RWPE2 (cell line): ENCODE results near the gene CDC6.

ENCODE experiments used
- ATAC-seq: fragments of 200-7000 bp; cut with Tn5 transposase; 3 replicates; pipeline ENCODE4 v1.9.1; 2021; ENCODE audit warnings: low read depth
- DNase-seq: peaks from one replicate; pipeline ENCODE4 v3.0.0-alpha.2; 2020; ENCODE audit warnings: low spot score
- H3K27ac ChIP-seq: fragments of 450-650 bp; 2 replicates; pipeline ENCODE4 v1.5.1; 2017; ENCODE audit warnings: mild to moderate bottlenecking; ENCODE audit not compliant: poor library complexity, severe bottlenecking
- H3K27me3 ChIP-seq: fragments of 250-450 bp; sonication (Bioruptor Pico); 2 replicates; pipeline ENCODE4 v1.5.1; 2021; ENCODE audit warnings: mild to moderate bottlenecking, moderate library complexity; ENCODE audit not compliant: insufficient read depth, poor library complexity, severe bottlenecking
- H3K36me3 ChIP-seq: fragments of 250-450 bp; sonication (Bioruptor Pico); 2 replicates; pipeline ENCODE4 v1.5.1; 2020; ENCODE audit warnings: low read depth, mild to moderate bottlenecking, moderate library complexity
- H3K4me1 ChIP-seq: fragments of 250-450 bp; sonication (Bioruptor Pico); 2 replicates; pipeline ENCODE4 v1.5.1; 2021; ENCODE audit warnings: mild to moderate bottlenecking, moderate library complexity; ENCODE audit not compliant: insufficient read depth, poor library complexity, severe bottlenecking
- H3K4me3 ChIP-seq: fragments of 250-450 bp; sonication (Bioruptor Pico); 2 replicates; pipeline ENCODE4 v1.5.1; 2021; ENCODE audit warnings: mild to moderate bottlenecking, moderate library complexity; ENCODE audit not compliant: severe bottlenecking
- H3K9me3 ChIP-seq: fragments of 250-450 bp; sonication (Bioruptor Pico); 2 replicates; pipeline ENCODE4 v1.5.1; 2021; ENCODE audit warnings: mild to moderate bottlenecking, moderate library complexity; ENCODE audit not compliant: severe bottlenecking
- TF ChIP-seq, protein P1 (sequence below): fragments of 450-650 bp; IDR thresholded peaks from one replicate; pipeline ENCODE4 v1.5.1; 2017; ENCODE audit warnings: mild to moderate bottlenecking, moderate library complexity; ENCODE audit not compliant: poor library complexity, severe bottlenecking

CDC6 gene, protein sequence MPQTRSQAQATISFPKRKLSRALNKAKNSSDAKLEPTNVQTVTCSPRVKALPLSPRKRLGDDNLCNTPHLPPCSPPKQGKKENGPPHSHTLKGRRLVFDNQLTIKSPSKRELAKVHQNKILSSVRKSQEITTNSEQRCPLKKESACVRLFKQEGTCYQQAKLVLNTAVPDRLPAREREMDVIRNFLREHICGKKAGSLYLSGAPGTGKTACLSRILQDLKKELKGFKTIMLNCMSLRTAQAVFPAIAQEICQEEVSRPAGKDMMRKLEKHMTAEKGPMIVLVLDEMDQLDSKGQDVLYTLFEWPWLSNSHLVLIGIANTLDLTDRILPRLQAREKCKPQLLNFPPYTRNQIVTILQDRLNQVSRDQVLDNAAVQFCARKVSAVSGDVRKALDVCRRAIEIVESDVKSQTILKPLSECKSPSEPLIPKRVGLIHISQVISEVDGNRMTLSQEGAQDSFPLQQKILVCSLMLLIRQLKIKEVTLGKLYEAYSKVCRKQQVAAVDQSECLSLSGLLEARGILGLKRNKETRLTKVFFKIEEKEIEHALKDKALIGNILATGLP

DNA sequence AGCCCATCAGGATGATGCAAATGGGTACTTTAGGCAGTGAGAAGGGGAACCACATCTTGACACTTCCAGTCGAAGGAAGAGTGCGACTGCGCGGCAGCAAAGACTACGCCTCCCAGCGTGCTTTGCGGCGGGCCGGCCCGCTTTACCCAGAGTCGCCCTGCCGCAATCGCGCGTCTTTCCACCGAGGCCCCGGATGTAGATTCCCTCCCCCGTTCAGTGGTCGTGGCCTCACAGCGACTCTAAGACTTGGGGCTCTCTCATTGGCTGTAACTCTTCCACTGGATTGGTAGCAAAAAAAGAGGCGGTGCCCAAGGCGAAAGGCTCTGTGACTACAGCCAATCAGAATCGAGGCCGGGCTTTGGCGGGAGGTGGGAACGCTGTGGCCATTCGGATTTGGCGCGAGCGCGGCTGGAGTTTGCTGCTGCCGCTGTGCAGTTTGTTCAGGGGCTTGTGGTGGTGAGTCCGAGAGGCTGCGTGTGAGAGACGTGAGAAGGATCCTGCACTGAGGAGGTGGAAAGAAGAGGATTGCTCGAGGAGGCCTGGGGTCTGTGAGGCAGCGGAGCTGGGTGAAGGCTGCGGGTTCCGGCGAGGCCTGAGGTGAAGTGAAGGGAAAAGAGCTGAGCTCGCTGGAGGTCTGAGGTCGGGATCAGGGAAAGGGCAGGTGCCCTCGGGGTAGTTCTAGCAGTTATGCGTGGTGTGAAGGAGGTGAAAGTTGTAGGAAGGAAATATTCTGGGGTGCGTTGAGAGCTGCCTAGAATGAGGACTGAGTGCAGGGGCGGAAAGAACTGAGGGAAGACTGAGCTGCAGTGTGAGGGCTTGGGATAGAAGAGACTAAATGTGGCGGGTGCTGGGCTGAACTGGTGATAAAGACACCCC is at the start of gene CDC6:
CDC6 (plus strand) TSS at position 386 of the 876 bp plus-strand sequence. CDS start 1,542 bp downstream, outside the sequence.
- Histone ChIP-seq H3K27ac (peak within 1 kb of the TSS; percentile 66), H3K4me1 (peaks cover 31% of the 10 kb centered on the region), H3K9me3 (no peaks in the 10 kb centered on the region), H3K27me3 (no peaks in the 10 kb centered on the region), H3K36me3 (peaks cover 41% of the 10 kb centered on the region), H3K4me3 (peak within 1 kb of the TSS; percentile 71)
- DNase-seq (peak; percentile 98), ATAC-seq (peak; percentile 90)
- TF ChIP-seq, protein P1, sequence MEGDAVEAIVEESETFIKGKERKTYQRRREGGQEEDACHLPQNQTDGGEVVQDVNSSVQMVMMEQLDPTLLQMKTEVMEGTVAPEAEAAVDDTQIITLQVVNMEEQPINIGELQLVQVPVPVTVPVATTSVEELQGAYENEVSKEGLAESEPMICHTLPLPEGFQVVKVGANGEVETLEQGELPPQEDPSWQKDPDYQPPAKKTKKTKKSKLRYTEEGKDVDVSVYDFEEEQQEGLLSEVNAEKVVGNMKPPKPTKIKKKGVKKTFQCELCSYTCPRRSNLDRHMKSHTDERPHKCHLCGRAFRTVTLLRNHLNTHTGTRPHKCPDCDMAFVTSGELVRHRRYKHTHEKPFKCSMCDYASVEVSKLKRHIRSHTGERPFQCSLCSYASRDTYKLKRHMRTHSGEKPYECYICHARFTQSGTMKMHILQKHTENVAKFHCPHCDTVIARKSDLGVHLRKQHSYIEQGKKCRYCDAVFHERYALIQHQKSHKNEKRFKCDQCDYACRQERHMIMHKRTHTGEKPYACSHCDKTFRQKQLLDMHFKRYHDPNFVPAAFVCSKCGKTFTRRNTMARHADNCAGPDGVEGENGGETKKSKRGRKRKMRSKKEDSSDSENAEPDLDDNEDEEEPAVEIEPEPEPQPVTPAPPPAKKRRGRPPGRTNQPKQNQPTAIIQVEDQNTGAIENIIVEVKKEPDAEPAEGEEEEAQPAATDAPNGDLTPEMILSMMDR = no peak

DNA sequence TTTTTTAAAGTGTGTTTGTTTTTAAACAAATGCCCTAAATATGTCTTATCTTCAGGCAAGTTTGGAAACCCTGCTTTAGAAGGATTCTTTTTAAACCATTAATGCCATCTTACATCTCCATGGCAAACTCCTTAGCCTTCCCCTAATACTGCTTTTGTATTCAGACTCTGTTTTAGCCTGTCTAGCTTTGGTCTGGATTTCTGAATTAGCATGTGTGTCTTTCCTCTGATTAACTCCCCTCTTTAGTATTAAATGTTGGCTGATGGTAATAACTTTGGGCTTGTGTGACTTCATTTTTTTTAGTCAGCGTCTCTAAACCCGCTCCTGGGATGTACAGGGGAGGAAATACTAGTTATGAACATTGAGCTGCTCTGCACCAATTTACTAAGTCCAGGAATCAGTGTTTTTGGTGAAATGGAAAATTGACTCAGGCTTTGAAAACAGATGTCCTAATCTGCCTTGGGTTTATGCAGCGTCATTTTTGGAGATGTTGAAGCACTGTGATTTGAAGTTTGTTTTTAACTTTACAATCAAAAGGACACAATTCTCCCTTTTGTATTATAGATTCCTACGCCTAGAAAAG is 46.3 kb upstream of the CDC6 start:
- TF ChIP-seq, protein P1 = no peak
- Histone ChIP-seq H3K27me3 (no peaks in the 10 kb centered on the region), H3K4me3 (no peak overlapping the region), H3K4me1 (no peaks in the 10 kb centered on the region), H3K36me3 (no peaks in the 10 kb centered on the region), H3K27ac (no peak overlapping the region), H3K9me3 (no peaks in the 10 kb centered on the region)
- DNase-seq = no peak
- ATAC-seq = no peak

DNA sequence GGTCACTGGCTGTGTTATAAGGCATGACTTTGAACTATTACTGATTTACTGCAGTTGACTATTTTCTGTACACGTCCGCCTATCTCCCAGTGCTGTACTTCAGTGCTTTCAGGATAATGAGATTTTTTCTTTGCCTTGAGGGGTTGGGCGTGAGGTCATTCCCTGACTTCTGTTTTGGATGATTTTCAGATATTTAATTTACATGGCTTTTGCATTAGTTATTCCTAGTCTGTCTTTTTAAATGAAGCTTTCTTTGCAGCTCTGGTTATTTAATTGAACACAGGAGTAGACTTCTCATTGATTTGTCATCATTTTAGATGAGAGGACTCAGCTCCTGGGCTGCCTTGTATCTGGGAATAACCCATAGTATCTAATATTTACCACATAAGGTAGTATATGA is 44.9 kb upstream of the CDC6 start:
- TF ChIP-seq, protein P1 = no peak
- Histone ChIP-seq H3K4me3 (no peak overlapping the region), H3K36me3 (no peaks in the 10 kb centered on the region), H3K27ac (no peak overlapping the region), H3K9me3 (no peaks in the 10 kb centered on the region), H3K27me3 (no peaks in the 10 kb centered on the region), H3K4me1 (no peaks in the 10 kb centered on the region)
- no peak for ATAC-seq
- no peak for DNase-seq

DNA sequence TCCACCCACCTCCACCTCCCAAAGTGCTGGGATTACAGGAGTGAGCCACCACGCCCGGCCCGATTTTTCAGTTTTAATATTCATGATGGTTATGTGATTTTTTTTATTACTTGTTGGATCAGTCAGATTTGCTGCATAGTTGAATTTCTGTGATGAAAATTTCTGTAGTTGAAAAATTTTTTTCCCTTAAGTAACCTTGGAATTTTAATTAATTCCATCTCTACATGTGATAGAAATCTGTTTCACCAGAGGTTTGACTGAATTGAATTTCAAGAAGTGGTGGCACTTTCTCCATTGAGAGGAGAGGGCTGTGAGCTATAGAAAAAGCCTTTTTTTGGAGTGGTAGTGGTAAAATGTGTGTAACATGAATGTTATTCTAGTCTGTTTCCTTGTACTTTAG is 43.9 kb upstream of the CDC6 start:
- Histone ChIP-seq H3K4me1 (no peaks in the 10 kb centered on the region), H3K36me3 (no peaks in the 10 kb centered on the region), H3K4me3 (no peak overlapping the region), H3K27ac (no peak overlapping the region), H3K27me3 (no peaks in the 10 kb centered on the region), H3K9me3 (no peaks in the 10 kb centered on the region)
- TF ChIP-seq, protein P1 = no peak
- DNase-seq = no peak
- no peak for ATAC-seq
